Hematopoietic multipotent progenitor cell treated with erythropoietin and hydrocortisone succinate and interleukin-3 and kit ligand, for 15 days (in vitro differentiated cells): Measurements from ENCODE around the gene PDE10A.

Source experiments
- DNase-seq: peaks from one replicate; pipeline ENCODE4 v3.0.0-alpha.2; 2015; ENCODE audit warnings: low spot score

Gene PDE10A

GRCh38 chr6:165389534-165389933 lies 273.5 kb downstream of the PDE10A start:
- DNase-seq: no peak

DNA sequence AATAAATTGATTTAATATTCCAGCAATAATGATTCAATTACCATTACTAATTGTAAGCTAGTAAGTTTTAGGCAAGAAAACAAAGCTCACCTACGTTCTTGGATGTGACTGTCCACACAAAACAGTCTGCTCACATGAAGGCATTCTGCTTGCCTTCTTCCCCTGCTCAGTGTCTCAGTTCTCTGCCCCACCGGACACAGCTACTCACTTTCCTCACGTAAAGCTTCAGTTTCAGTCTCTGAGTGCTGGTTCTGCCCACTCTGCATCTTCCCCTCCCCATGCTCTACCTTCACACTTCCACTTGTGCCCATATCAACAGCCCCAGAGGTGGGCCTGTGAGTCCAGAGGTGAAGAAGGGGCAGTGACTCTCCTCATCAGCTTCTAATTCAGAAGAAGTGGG lies 279.7 kb downstream of the PDE10A start:
- DNase-seq: no peak

DNA sequence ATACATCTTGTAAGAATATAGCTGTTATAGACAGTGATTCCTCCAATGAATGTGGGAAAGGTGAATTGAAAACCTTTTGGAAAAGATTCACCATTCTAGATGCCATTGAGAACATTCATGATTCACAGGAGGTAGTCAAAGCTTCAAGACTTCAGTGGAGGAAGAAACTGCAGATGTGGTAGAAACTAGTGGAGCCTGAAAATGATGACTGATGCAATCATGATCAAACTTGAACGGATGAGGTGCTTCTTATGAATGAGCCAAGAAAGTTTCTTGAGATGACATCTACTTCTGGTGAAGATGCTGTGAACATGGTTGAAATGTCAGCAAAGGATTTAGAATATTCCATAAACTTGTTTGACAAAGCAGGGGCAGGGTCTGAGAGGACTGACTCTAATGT lies 286.9 kb downstream of the PDE10A start:
- DNase-seq: no peak

GRCh38 chr6:165365371-165365770 lies 297.7 kb downstream of the PDE10A start:
- DNase-seq: no peak

- DNase-seq: no peak
Measured at GRCh38 chr6:165345700-165346099, 317.3 kb downstream of the PDE10A start.

- DNase-seq: no peak
Measured at GRCh38 chr6:165340532-165340931, 322.5 kb downstream of the PDE10A start.

GRCh38 chr6:165325609-165326008 lies 337.4 kb downstream of the PDE10A start:
- DNase-seq: no peak

DNA sequence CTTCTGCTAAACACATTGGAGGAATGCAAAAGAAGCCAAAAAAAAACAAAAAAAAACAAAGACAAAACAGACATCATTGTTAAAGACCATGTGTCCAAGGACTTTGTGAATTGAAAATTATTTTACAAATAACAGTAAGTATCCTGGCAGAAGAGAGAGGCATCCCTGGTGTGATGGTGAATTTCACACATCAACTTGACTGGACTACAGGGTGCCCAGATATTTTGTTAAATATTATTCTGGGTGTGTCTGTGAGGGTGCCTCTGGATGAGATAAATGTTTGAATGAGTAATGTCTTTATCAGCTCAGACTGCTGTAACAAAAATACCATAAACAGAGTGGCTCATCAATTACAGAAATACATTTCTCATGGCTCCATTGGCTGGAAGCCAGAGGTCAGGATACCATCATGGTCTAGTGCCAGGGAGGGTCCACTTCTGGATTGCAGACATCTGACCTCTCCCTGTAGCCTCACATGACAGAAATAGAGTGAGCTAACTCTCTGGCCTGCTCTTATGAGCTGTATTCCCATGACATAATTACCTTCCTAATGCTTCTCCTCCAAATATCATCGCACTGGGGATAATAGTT lies 341.4 kb downstream of the PDE10A start:
- DNase-seq: no peak

DNA sequence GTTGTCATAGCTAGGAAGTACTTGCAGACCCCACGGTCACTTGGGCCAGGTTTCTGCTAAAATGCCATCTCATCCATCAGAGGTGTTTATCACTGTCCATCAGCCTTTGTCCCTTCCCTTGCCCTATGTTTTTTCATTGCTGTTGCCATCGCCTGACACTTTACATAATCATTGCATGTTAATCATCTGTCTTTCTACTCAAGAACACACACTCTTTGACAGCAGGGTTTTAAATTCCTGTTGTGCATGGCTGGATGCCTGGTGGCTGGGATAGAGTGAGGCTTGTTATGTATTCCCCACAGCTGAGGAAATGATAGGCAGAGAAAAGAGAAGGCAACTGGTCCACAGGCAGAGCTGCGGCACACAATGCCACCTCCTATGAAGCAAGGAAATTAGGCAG lies 341.9 kb downstream of the PDE10A start:
- DNase-seq: no peak

DNA sequence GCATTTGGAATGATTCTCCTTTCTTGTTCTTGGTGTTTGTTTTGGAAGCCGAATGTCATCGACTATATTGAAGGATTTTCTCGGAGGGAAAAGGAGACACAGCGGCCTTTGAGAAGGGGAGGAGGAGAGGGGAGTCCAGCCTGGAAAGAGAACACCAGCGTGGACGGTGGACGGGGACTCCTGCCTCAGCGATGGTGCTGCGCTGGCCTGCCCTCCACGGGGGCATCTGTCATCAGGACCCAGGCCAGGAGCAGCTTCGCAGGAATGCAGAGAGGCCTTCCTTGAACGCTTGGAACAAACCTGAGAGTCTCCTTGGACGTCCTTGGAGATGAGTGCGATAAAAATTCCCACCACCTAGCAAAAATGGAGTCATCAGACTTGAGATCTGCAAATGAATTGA lies 345.3 kb downstream of the PDE10A start:
- no peak for DNase-seq

DNA sequence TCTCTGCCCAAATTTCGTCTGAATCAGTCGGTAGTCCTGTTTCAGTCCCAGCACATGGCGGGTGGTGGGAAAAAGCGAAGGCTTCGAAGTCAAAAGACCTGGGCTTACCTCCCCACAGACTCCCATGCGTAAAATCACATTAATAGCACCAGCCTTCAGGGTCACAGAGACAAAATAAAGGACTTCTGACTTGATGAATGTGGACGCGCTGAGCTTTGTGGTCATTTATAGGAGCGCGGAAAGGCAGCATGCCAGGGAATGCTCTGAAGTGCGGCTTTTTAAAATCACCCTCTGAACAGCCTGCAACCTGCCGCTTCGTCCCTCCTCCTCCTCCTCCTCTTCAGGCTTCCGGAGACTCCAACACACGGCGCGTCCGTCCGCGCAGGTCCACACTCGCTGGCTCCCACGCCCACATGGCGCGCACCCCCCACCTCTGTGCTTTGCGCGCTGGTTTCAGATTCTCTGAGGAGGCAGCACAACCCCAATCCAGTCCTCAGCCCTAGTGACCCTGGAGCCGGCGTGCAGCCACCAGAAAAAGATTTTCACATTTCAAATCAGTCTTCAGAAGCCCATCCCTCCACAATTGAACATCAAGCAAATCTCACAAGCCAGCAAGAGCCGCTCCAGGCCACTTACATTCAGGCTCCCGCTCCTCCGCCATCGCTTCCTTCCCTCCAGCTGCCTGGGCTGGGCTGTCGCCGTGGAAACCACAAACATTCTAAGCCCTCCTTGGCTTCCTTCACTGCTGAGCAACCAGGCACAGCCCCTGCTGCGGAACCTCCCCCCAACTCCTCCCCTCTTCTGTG lies 353.9 kb downstream of the PDE10A start, which contains the start of gene C6orf118:
Gene C6orf118, minus strand, starts transcription at position 680 of the 806 bp plus-strand sequence. Its CDS starts 19 bp downstream, at position 661.
- DNase-seq: no peak

DNA sequence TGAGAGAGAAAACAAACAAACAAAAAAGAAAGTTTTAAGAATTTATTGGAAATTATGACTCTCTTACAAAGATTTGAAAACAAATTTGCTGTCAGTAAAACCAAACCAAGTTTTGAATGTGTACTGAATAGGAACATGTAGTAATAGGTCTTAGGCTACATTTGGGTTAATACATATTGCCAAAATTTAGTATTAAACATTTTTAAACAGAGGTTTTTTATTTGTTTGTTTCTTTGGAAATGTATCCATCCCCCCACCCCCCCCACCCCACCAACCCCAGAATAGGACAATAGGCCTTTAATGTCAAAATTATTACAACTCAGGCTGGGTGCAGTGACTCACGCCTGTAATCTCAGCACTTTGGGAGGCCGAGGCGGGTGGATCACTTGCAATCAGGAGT lies 356.1 kb downstream of the PDE10A start:
- no peak for DNase-seq

DNA sequence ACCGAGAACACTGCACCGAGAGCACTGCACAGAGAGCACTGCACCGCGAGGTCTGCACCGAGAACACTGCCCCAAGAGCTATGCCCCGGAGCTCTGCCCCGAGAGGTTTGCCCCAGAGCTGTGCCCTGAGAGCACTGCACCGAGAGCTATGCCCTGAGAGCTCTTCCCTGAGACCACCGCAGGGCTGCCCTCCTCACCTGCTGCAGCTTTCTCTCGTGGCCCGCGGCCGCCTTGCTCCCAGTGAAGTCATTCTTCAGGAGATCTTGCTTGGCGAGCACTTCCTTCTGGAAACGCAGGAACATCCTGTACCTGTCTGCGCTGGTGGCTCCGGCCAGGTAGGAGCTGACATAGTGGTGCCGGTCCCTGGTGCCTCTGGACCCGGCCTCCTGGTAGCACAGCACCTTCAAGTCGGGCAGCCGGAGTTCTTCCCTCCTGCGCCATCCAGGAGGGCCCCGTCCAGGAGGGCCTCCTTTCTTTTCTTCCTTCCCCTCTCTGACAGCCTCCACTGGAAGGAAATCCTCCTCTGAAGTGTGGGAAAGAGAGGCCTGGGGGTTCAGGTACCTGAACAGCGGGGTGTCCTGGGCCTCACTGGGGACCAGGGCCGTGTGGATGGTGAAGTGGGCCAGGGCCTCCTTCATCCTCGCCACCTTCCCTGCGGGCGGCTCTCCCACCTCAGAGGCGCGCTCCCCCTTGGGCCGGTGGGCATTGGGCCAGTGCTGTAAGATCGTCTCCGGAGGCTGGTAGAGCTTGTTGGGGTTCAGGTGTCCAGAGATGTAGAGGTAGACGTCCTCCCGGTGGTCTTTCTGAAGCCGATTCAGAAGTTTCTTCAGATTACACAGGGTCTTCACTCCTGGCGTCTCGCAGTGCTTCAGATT lies 361.4 kb downstream of the PDE10A start:
- DNase-seq: no peak

DNA sequence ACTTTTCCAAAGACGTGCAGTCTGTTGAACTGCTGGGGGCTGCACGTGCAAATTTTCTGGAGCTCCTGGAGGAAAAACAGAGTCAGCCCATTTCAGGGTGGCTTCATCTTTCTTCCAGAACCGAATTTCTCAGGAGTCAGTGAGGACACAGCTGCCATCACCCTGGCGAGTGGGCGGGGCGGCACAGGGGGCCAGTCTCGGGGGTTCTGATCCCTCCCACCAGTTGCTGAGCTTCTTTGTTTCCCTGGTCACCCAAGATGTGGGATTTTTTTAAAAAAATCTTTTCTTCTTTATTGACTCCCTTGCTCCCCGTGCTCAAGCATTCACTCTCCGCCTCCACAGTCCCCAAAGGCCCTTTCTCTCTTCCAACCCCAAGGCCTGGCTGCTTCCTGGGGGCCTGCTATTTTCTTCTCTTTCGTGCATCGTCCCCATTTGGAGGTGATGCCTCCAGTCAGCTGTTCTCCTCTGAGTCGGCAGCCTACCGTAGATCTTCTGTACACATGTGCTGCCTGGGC lies 362.6 kb downstream of the PDE10A start:
- DNase-seq: no peak

DNA sequence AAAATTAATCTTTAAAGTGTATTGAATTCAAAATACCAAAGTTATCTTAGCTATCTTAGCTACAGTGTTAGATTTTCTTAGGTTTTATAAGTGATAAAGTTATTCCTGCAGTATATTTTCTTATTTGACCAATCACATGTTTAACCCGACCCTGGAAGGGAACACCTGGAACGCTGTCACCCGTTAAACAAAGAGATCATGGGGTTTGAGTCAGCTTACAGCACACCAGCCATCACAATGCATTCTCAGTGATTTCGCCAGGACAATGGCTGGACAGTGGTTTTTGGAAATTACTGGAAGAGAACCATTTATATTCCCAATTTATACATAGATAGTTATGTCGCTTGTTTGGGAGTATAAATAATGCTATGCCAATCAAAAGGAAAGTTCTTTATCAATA lies 364.2 kb downstream of the PDE10A start:
- DNase-seq: no peak

GRCh38 chr6:165298402-165298801 lies 364.6 kb downstream of the PDE10A start:
- no peak for DNase-seq

DNA sequence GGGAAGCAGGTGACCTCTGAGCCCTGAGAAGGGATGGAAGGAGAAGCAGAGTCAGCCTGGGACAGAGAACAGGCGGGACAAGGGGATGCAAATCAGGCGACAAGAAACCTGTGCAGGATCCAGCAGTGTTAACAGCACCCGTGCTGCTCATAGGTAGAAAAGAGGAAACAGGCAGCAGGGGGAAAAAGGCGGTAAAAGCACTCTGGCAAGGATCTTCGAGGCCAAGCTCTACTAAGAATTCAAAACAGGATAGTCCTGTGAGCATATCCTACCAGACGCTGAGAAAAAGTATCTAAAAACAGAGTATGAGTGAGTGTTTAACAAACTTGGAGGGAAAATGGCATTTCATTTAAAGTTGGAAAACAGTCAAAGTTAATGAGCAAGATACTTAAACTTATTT lies 370.4 kb downstream of the PDE10A start:
- no peak for DNase-seq
